GM12872 (cell line): ENCODE data around the gene KRT33B.

Experiments used
- CTCF ChIP-seq: IDR thresholded peaks from 3 replicates; pipeline ENCODE4 v1.5.1; 2011; ENCODE audit warnings: low read depth, mild to moderate bottlenecking, low read length, moderate library complexity; ENCODE audit not compliant: insufficient read depth

Gene KRT33B

GRCh38 chr17:41402161-41402560, 32.5 kb upstream of the KRT33B start:
- no peak for TF ChIP-seq CTCF

- TF ChIP-seq CTCF, result no peak
These were observed 27.5 kb upstream of the KRT33B start, which contains the start of gene KRT31 for GRCh38 chr17:41396996-41397660. Gene KRT31 (minus strand): TSS chr17:41397608. CDS start chr17:41397539, 69 bp downstream.

DNA sequence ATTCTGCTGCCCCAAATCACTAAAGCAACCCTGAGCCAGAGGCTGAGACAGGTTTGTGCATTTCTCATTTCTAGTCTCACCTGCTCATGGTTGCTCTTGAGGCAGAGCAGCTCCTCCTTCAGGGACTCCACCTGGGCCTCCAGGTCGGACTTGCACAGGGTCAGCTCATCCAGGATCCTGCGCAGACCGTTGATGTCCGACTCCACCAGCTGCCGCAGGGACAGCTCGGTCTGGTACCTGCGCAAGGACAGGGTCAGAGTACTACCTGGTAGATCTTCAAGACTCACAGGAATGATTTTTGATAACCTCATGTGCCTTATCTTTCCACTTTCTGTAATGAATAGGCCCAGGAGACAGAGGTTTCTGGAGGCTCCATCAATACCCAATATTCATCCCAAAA, 26.7 kb upstream of the KRT33B start:
- TF ChIP-seq CTCF, result no peak

- TF ChIP-seq CTCF, result no peak
These were observed 26.0 kb upstream of the KRT33B start for GRCh38 chr17:41395611-41396010.

GRCh38 chr17:41394254-41394996, 24.8 kb upstream of the KRT33B start:
- no peak for TF ChIP-seq CTCF

GRCh38 chr17:41393826-41394225, 24.2 kb upstream of the KRT33B start:
- TF ChIP-seq CTCF, result no peak

DNA sequence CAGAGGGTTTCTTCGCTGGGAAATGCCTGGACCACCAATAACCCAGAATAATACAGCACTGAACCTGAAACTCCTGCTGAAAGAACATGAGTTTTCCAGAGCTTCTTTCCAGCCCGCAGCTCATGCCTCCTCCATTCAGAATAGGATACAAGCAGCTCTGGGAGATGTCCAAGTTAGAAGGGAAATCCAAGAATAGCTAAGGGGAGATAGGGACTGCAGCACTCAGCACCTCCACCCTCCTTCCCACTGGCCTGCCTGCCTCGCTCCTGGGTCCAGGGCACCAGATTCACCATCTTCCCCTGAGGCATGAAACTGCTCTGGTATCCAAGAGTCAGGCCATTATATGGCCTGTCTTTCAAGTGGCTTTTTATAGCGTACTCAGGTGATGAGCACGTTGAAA, 23.7 kb upstream of the KRT33B start:
- TF ChIP-seq CTCF, result no peak
